Thyroid gland (tissue), 4 donors: ENCODE data around the gene MRPL14.
A peak's percentile ranks its signal among the peaks of the same experiment; 100 is the strongest.

ENCODE experiments used
- CTCF ChIP-seq, 6 experiments: fragments of 200-600 bp in 3 of 6; fragments of 450-650 bp in 3 of 6; sonication (generic) in 3 of 6; IDR thresholded peaks; one replicate each; pipeline ENCODE4 v1.5.1; 2016 to 2019; ENCODE audit warnings: antibody characterized with exemption in 6 of 6, mild to moderate bottlenecking in 2 of 6, inconsistent platforms in 1 of 6, moderate library complexity in 1 of 6
- POLR2A ChIP-seq, 2 donors: fragments of 450-650 bp; IDR thresholded peaks; one replicate each; pipeline ENCODE4 v1.6.1; 2017; ENCODE audit warnings: antibody characterized with exemption in 2 of 2, mild to moderate bottlenecking in 2 of 2, moderate library complexity in 1 of 2

GRCh38 chr6:44151348-44152108 is 24.3 kb upstream of the MRPL14 start:
- TF ChIP-seq CTCF (IDR thresholded peaks at IDR 0.05) (peak; percentile 91 to 99 (median 98)), POLR2A (IDR thresholded peaks at IDR 0.05) (no peak)
